ENCODE data around the gene GRID2. TPM values are rescaled to one million over a fixed set of nuclear protein-coding genes. Genes with fewer than 3 reads are reported as not detected.

Gene GRID2
- polyA plus RNA-seq, 1 of the 3 experiments (the other 2 are of a cell fraction), result not detected

DNA sequence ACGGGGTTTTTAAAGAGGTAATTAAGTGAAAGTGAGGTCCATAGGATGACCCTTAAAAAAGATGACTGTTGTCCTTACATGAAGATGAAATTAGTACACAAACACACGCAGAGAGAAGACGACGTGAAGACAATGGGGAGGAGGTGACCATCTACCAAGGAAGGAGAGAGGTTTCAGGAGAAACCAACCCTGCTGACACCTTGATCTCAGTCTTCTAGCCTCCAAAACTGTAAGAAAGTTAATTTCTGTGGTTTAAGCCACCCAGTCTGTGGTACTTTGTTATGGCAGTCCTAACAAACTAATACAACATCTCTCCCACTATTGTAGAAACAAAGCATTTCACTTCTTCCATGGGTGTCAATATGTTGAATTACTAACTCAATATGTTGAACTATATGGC, 1385.2 kb downstream of the GRID2 start:
- no peaks in the 10 kb centered on the region for H3F3A ChIP-seq (replicated peaks; ENCODE audit: insufficient read depth)
- no peaks in the 10 kb centered on the region for H3K27me3 ChIP-seq (ENCODE audit: insufficient read depth)
- H3K36me3 ChIP-seq (replicated peaks in 1 of 2; ENCODE audit: control insufficient read depth in 1 of 2, insufficient read depth in 2 of 2, low read length in 1 of 2), result no peaks in the 10 kb centered on the region
- no peak overlapping the region for H3K27ac ChIP-seq (ENCODE audit: low read depth in 2 of 2, low read length in 1 of 2)
- DNase-seq, result no peak
- H3K9ac ChIP-seq, result no peak overlapping the region
- no peaks in the 10 kb centered on the region for H3K4me1 ChIP-seq (ENCODE audit: control insufficient read depth in 1 of 2, insufficient read depth in 2 of 2, low read depth in 1 of 2, low read length in 1 of 2)
- no peak for TF ChIP-seq EP300 (IDR thresholded peaks at IDR 0.05; ENCODE audit: borderline replicate concordance in 1 of 2, low read depth in 1 of 2, low read length in 1 of 2)
- TF ChIP-seq MAX (IDR thresholded peaks at IDR 0.05; ENCODE audit: low read depth), result no peak
- TF ChIP-seq MXI1 (IDR thresholded peaks at IDR 0.05; ENCODE audit: low read depth, low read length), result no peak
- TF ChIP-seq GABPA (IDR thresholded peaks at IDR 0.05; ENCODE audit: low read depth), result no peak
- TF ChIP-seq RCOR1 (IDR thresholded peaks at IDR 0.05; ENCODE audit: low read length), result no peak
- no peak for TF ChIP-seq USF2 (IDR thresholded peaks at IDR 0.05; ENCODE audit: borderline replicate concordance, low read depth, low read length)
- no peak for TF ChIP-seq EZH2phosphoT487 (IDR thresholded peaks at IDR 0.05; ENCODE audit: borderline replicate concordance, low read depth)
- TF ChIP-seq TCF12 (IDR thresholded peaks at IDR 0.05), result no peak
- TF ChIP-seq RFX5 (IDR thresholded peaks at IDR 0.05; ENCODE audit: low read length), result no peak
- TF ChIP-seq RXRA (IDR thresholded peaks at IDR 0.05; ENCODE audit: borderline replicate concordance, low read depth), result no peak
- ChIA-PET POLR2A (no interaction called here), CTCF (no interaction called here)
- no peaks in the 10 kb centered on the region for H3K79me2 ChIP-seq (ENCODE audit: insufficient read depth)
- H3K4me2 ChIP-seq, result no peak overlapping the region
- no peaks in the 10 kb centered on the region for H3K9me3 ChIP-seq
- H4K20me1 ChIP-seq (ENCODE audit: insufficient read depth), result no peaks in the 10 kb centered on the region
- WGBS (ENCODE audit: low lambda C conversion rate), result 72% methylated on average over 4 of the region's 4 CpGs
- H2AFZ ChIP-seq (ENCODE audit: low read depth), result no peak overlapping the region
- H3K9me2 ChIP-seq, result no peaks in the 10 kb centered on the region
- H3K4me3 ChIP-seq (ENCODE audit: low read depth in 2 of 2, low read length in 1 of 2), result no peak overlapping the region

DNA sequence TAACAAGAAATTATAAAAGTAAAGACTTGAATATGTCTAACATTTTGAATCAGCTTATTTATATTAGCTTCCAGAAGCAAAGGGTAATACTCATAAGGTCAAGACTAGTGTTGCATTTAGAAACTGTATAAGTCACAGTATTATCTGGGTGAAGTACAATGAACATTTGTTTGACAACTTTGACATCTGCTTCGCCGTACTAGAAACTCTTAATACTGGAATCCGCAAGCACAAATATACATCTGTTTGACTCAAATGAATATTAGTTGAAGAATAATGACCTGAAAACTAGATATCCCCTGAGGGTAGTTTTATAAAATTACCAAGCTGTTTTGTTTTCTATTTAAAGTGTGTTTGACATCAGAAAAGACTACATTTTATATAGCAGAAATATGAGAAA, 1389.4 kb downstream of the GRID2 start:
- 86% methylated on average over 3 of the region's 3 CpGs for WGBS (ENCODE audit: low lambda C conversion rate)
- Histone ChIP-seq H3K4me2 (no peak overlapping the region), H2AFZ (ENCODE audit: low read depth) (no peak overlapping the region), H3K9me2 (no peaks in the 10 kb centered on the region), H3F3A (replicated peaks; ENCODE audit: insufficient read depth) (no peaks in the 10 kb centered on the region), H3K9me3 (no peaks in the 10 kb centered on the region), H3K27ac (ENCODE audit: low read depth in 2 of 2, low read length in 1 of 2) (no peak overlapping the region), H3K9ac (no peak overlapping the region), H3K36me3 (replicated peaks in 1 of 2; ENCODE audit: control insufficient read depth in 1 of 2, insufficient read depth in 2 of 2, low read length in 1 of 2) (no peaks in the 10 kb centered on the region), H3K4me3 (ENCODE audit: low read depth in 2 of 2, low read length in 1 of 2) (no peak overlapping the region), H3K4me1 (ENCODE audit: control insufficient read depth in 1 of 2, insufficient read depth in 2 of 2, low read depth in 1 of 2, low read length in 1 of 2) (no peaks in the 10 kb centered on the region), H3K79me2 (ENCODE audit: insufficient read depth) (no peaks in the 10 kb centered on the region), H3K27me3 (ENCODE audit: insufficient read depth) (no peaks in the 10 kb centered on the region), H4K20me1 (ENCODE audit: insufficient read depth) (no peaks in the 10 kb centered on the region)
- POLR2A ChIA-PET, result no interaction called here
- CTCF ChIA-PET, result no interaction called here
- DNase-seq, result no peak
- TF ChIP-seq POLR2AphosphoS5 (IDR thresholded peaks at IDR 0.05; ENCODE audit: low read depth, low read length), result no peak
- no peak for TF ChIP-seq SIN3A (IDR thresholded peaks at IDR 0.05; ENCODE audit: borderline replicate concordance, low read depth, low read length)
- no peak for TF ChIP-seq ELF1 (IDR thresholded peaks at IDR 0.05)
- TF ChIP-seq CTCF (IDR thresholded peaks at IDR 0.05), result no peak
- TF ChIP-seq, protein P1, sequence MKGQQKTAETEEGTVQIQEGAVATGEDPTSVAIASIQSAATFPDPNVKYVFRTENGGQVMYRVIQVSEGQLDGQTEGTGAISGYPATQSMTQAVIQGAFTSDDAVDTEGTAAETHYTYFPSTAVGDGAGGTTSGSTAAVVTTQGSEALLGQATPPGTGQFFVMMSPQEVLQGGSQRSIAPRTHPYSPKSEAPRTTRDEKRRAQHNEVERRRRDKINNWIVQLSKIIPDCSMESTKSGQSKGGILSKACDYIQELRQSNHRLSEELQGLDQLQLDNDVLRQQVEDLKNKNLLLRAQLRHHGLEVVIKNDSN (IDR thresholded peaks at IDR 0.05; ENCODE audit: borderline replicate concordance, low read depth), result no peak
- TF ChIP-seq TEAD4 (IDR thresholded peaks at IDR 0.05; ENCODE audit: borderline replicate concordance, insufficient read depth), result no peak
- no peak for TF ChIP-seq EZH2phosphoT487 (IDR thresholded peaks at IDR 0.05; ENCODE audit: borderline replicate concordance, low read depth)
- TF ChIP-seq RAD21 (IDR thresholded peaks at IDR 0.05; ENCODE audit: low read length), result no peak
- TF ChIP-seq ZBTB33 (IDR thresholded peaks at IDR 0.05; ENCODE audit: borderline replicate concordance, low read depth), result no peak
- no peak for TF ChIP-seq GABPA (IDR thresholded peaks at IDR 0.05; ENCODE audit: low read depth)
- TF ChIP-seq YY1 (IDR thresholded peaks at IDR 0.05; ENCODE audit: low read depth), result no peak
- TF ChIP-seq FOXJ3 (CRISPR knock-in tag; IDR thresholded peaks at IDR 0.05), result no peak

Data from SK-N-SH (cell line).